ENCODE results near the gene CHST5.

The CHST5 gene

GRCh38 chr16:75535901-75536300, at the start of gene CHST5:
TSS of gene CHST5 (minus strand) at chr16:75536108. CDS start at chr16:75530384, 5,724 bp downstream.
- H3K4me1 ChIP-seq (ENCODE audit: insufficient read depth, low read length) = no peaks in the 10 kb centered on the region
- no peak within 1 kb of the TSS for H3K4me3 ChIP-seq (ENCODE audit: low read length)
- no peaks in the 10 kb centered on the region for H3K9me3 ChIP-seq (ENCODE audit: insufficient read depth, low read depth, low read length)
- H3K9ac ChIP-seq (ENCODE audit: low read depth, low read length) = no peak within 1 kb of the TSS
- H3K36me3 ChIP-seq (ENCODE audit: insufficient read depth, low read depth, low read length) = no peaks in the 10 kb centered on the region
- no peaks in the 10 kb centered on the region for H3K27me3 ChIP-seq (ENCODE audit: insufficient read depth, low read length)
- H3K27ac ChIP-seq (ENCODE audit: low read length) = no peak within 1 kb of the TSS

GRCh38 chr16:75584108-75584507, 48.2 kb upstream of the CHST5 start:
- Histone ChIP-seq H3K27ac (ENCODE audit: low read length) (no peak overlapping the region), H3K36me3 (ENCODE audit: insufficient read depth, low read depth, low read length) (peaks cover 12% of the 10 kb centered on the region), H3K4me1 (ENCODE audit: insufficient read depth, low read length) (no peaks in the 10 kb centered on the region), H3K9ac (ENCODE audit: low read depth, low read length) (no peak overlapping the region), H3K9me3 (ENCODE audit: insufficient read depth, low read depth, low read length) (no peaks in the 10 kb centered on the region), H3K4me3 (ENCODE audit: low read length) (no peak overlapping the region), H3K27me3 (ENCODE audit: insufficient read depth, low read length) (no peaks in the 10 kb centered on the region)

- no peak overlapping the region for H3K4me3 ChIP-seq (ENCODE audit: low read length)
- H3K4me1 ChIP-seq (ENCODE audit: insufficient read depth, low read length) = 0 out of 2 replicates have a peak, but pooled peaks cover 5% of the 10 kb centered on the region
- no peaks in the 10 kb centered on the region for H3K27me3 ChIP-seq (ENCODE audit: insufficient read depth, low read length)
- peaks cover 49% of the 10 kb centered on the region for H3K36me3 ChIP-seq (ENCODE audit: insufficient read depth, low read depth, low read length)
- H3K27ac ChIP-seq (ENCODE audit: low read length) = no peak overlapping the region
- no peaks in the 10 kb centered on the region for H3K9me3 ChIP-seq (ENCODE audit: insufficient read depth, low read depth, low read length)
- no peak overlapping the region for H3K9ac ChIP-seq (ENCODE audit: low read depth, low read length)
Observed at GRCh38 chr16:75579281-75579834, 43.5 kb upstream of the CHST5 start.

GRCh38 chr16:75578725-75579124, 42.8 kb upstream of the CHST5 start:
- Histone ChIP-seq H3K36me3 (ENCODE audit: insufficient read depth, low read depth, low read length) (peaks cover 55% of the 10 kb centered on the region), H3K9me3 (ENCODE audit: insufficient read depth, low read depth, low read length) (no peaks in the 10 kb centered on the region), H3K27me3 (ENCODE audit: insufficient read depth, low read length) (no peaks in the 10 kb centered on the region), H3K9ac (ENCODE audit: low read depth, low read length) (no peak overlapping the region), H3K4me3 (ENCODE audit: low read length) (no peak overlapping the region), H3K27ac (ENCODE audit: low read length) (no peak overlapping the region), H3K4me1 (ENCODE audit: insufficient read depth, low read length) (0 out of 2 replicates have a peak, but pooled peaks cover 5% of the 10 kb centered on the region)

- Histone ChIP-seq H3K27me3 (ENCODE audit: insufficient read depth, low read length) (no peaks in the 10 kb centered on the region), H3K9ac (ENCODE audit: low read depth, low read length) (no peak overlapping the region), H3K4me1 (ENCODE audit: insufficient read depth, low read length) (0 out of 2 replicates have a peak, but pooled peaks cover 5% of the 10 kb centered on the region), H3K36me3 (ENCODE audit: insufficient read depth, low read depth, low read length) (peaks cover 60% of the 10 kb centered on the region), H3K27ac (ENCODE audit: low read length) (no peak overlapping the region), H3K9me3 (ENCODE audit: insufficient read depth, low read depth, low read length) (no peaks in the 10 kb centered on the region), H3K4me3 (ENCODE audit: low read length) (no peak overlapping the region)
Observed at GRCh38 chr16:75578212-75578611, 42.3 kb upstream of the CHST5 start.

- H3K4me1 ChIP-seq (ENCODE audit: insufficient read depth, low read length) = 0 out of 2 replicates have a peak, but pooled peaks cover 5% of the 10 kb centered on the region
- H3K4me3 ChIP-seq (ENCODE audit: low read length) = no peak overlapping the region
- H3K9ac ChIP-seq (ENCODE audit: low read depth, low read length) = no peak overlapping the region
- H3K27me3 ChIP-seq (ENCODE audit: insufficient read depth, low read length) = no peaks in the 10 kb centered on the region
- no peak overlapping the region for H3K27ac ChIP-seq (ENCODE audit: low read length)
- peaks cover 75% of the 10 kb centered on the region for H3K36me3 ChIP-seq (ENCODE audit: insufficient read depth, low read depth, low read length)
- H3K9me3 ChIP-seq (ENCODE audit: insufficient read depth, low read depth, low read length) = no peaks in the 10 kb centered on the region
Observed at GRCh38 chr16:75576384-75576811, 40.5 kb upstream of the CHST5 start.

GRCh38 chr16:75575958-75576357, 40.0 kb upstream of the CHST5 start:
- Histone ChIP-seq H3K36me3 (ENCODE audit: insufficient read depth, low read depth, low read length) (peaks cover 80% of the 10 kb centered on the region), H3K27ac (ENCODE audit: low read length) (no peak overlapping the region), H3K9ac (ENCODE audit: low read depth, low read length) (no peak overlapping the region), H3K4me3 (ENCODE audit: low read length) (no peak overlapping the region), H3K9me3 (ENCODE audit: insufficient read depth, low read depth, low read length) (no peaks in the 10 kb centered on the region), H3K4me1 (ENCODE audit: insufficient read depth, low read length) (0 out of 2 replicates have a peak, but pooled peaks cover 5% of the 10 kb centered on the region), H3K27me3 (ENCODE audit: insufficient read depth, low read length) (no peaks in the 10 kb centered on the region)

GRCh38 chr16:75573955-75574354, 38.0 kb upstream of the CHST5 start:
- H3K4me3 ChIP-seq (ENCODE audit: low read length) = no peak overlapping the region
- H3K27ac ChIP-seq (ENCODE audit: low read length) = no peak overlapping the region
- 0 out of 2 replicates have a peak, but pooled peaks cover 5% of the 10 kb centered on the region for H3K4me1 ChIP-seq (ENCODE audit: insufficient read depth, low read length)
- peaks cover 87% of the 10 kb centered on the region for H3K36me3 ChIP-seq (ENCODE audit: insufficient read depth, low read depth, low read length)
- H3K27me3 ChIP-seq (ENCODE audit: insufficient read depth, low read length) = no peaks in the 10 kb centered on the region
- H3K9me3 ChIP-seq (ENCODE audit: insufficient read depth, low read depth, low read length) = no peaks in the 10 kb centered on the region
- H3K9ac ChIP-seq (ENCODE audit: low read depth, low read length) = no peak overlapping the region

- Histone ChIP-seq H3K36me3 (ENCODE audit: insufficient read depth, low read depth, low read length) (peaks cover 88% of the 10 kb centered on the region), H3K27ac (ENCODE audit: low read length) (no peak overlapping the region), H3K27me3 (ENCODE audit: insufficient read depth, low read length) (no peaks in the 10 kb centered on the region), H3K4me1 (ENCODE audit: insufficient read depth, low read length) (0 out of 2 replicates have a peak, but pooled peaks cover 5% of the 10 kb centered on the region), H3K4me3 (ENCODE audit: low read length) (no peak overlapping the region), H3K9me3 (ENCODE audit: insufficient read depth, low read depth, low read length) (no peaks in the 10 kb centered on the region), H3K9ac (ENCODE audit: low read depth, low read length) (no peak overlapping the region)
Observed at GRCh38 chr16:75572864-75573542, 37.1 kb upstream of the CHST5 start.

- no peak overlapping the region for H3K9ac ChIP-seq (ENCODE audit: low read depth, low read length)
- H3K36me3 ChIP-seq (ENCODE audit: insufficient read depth, low read depth, low read length) = peaks cover 70% of the 10 kb centered on the region
- H3K4me3 ChIP-seq (ENCODE audit: low read length) = no peak overlapping the region
- no peak overlapping the region for H3K27ac ChIP-seq (ENCODE audit: low read length)
- H3K9me3 ChIP-seq (ENCODE audit: insufficient read depth, low read depth, low read length) = no peaks in the 10 kb centered on the region
- H3K27me3 ChIP-seq (ENCODE audit: insufficient read depth, low read length) = no peaks in the 10 kb centered on the region
- 0 out of 2 replicates have a peak, but pooled peaks cover 4% of the 10 kb centered on the region for H3K4me1 ChIP-seq (ENCODE audit: insufficient read depth, low read length)
Observed at GRCh38 chr16:75570396-75571065, 34.6 kb upstream of the CHST5 start.

- Histone ChIP-seq H3K9me3 (ENCODE audit: insufficient read depth, low read depth, low read length) (no peaks in the 10 kb centered on the region), H3K4me3 (ENCODE audit: low read length) (no peak overlapping the region), H3K27ac (ENCODE audit: low read length) (no peak overlapping the region), H3K9ac (ENCODE audit: low read depth, low read length) (no peak overlapping the region), H3K36me3 (ENCODE audit: insufficient read depth, low read depth, low read length) (peaks cover 48% of the 10 kb centered on the region), H3K4me1 (ENCODE audit: insufficient read depth, low read length) (peaks cover 15% of the 10 kb centered on the region), H3K27me3 (ENCODE audit: insufficient read depth, low read length) (no peaks in the 10 kb centered on the region)
Observed at GRCh38 chr16:75567911-75568310, 32.0 kb upstream of the CHST5 start.
